T-helper 17 cell (primary cell): ENCODE measurements around the gene ISYNA1. TPM values are rescaled to one million over a fixed set of nuclear protein-coding genes. Genes with fewer than 3 reads are reported as not detected.
A peak's percentile ranks its signal among the peaks of the same experiment; 100 is the strongest.

Source experiments
- ATAC-seq: fragments of 150-1000 bp; cut with Tn5 transposase; 2 replicates; pipeline ENCODE4 v1.10.0; 2021; ENCODE audit warnings: mild to moderate bottlenecking, moderate library complexity
- DNase-seq, 3 donors: peaks; one replicate each; pipeline versions ENCODE4 v3.0.0 to v3.0.0-alpha.2; 2020 to 2021
- H3K9me3 ChIP-seq: one replicate; pipeline ENCODE4 v1.7.0; 2013; ENCODE audit warnings: low read length, mild to moderate bottlenecking; ENCODE audit not compliant: control insufficient read depth, poor library complexity, severe bottlenecking
- H3K27ac Mint-ChIP-seq: one replicate; pipeline ENCODE4 v1.8.0; 2022; ENCODE audit warnings: mild to moderate bottlenecking, moderate library complexity, mixed read lengths
- H3K27me3 Mint-ChIP-seq: one replicate; pipeline ENCODE4 v1.8.0; 2022; ENCODE audit warnings: mixed read lengths
- H3K36me3 Mint-ChIP-seq: one replicate; pipeline ENCODE4 v1.8.0; 2022; ENCODE audit warnings: low read depth, mixed read lengths
- H3K4me1 Mint-ChIP-seq: one replicate; pipeline ENCODE4 v1.8.0; 2022; ENCODE audit warnings: mild to moderate bottlenecking, mixed read lengths
- H3K4me3 Mint-ChIP-seq: one replicate; pipeline ENCODE4 v1.8.0; 2022; ENCODE audit warnings: mild to moderate bottlenecking, moderate library complexity, mixed read lengths
- total RNA-seq, 4 donors: library from RNA in 2 of 4; stranded (reverse) in 2 of 4; gene quantifications; one replicate each; pipeline ENCODE4 v1.2.3 and lab custom pipeline; 2022 to 2026

ISYNA1 gene
- total RNA-seq, 2 donors from 2014 or later, result 37.6 to 39.6 TPM

GRCh38 chr19:18420930-18421329, 17.0 kb downstream of the ISYNA1 start:
- peak overlapping the region; percentile 97 for H3K4me3 Mint-ChIP-seq

DNA sequence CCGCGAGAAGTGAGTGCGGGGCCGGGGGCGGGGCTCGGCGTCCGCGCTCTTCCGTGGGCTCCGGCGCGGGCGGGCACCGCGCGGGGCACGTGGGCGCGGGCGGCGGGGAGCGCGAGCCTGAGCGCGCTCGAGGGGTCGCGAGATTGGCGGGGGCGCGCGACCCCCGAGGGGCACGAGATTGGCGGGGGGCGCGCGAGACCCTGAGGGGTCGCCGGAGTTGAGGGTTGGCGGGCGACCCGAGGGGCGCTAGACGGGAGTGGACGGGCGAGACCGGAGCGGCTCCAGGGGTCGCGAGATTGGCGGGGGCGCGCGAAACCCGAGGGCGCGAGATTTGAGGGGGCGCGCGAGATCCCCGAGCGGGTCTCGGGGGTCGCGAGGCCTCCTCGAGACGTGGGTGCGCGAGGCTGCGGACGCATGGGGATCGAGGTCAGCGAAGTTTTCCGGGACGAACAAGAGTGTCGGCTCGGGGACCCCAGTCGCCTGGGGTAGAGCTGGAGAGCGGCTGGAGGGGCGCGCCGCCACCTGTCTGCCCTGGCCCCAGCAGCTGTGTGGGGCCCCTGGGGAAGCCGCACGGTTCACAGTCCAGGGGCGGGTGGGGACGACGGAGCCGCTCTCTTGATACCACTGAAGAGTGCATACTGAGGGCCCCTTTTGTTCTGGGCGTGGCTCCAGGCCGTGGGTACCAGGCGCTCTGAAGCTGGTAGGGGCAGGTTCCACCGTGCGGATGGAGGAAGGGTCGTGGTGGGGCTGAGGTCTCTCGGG, 18.1 kb downstream of the ISYNA1 start:
- H3K27ac Mint-ChIP-seq, result peak overlapping the region; percentile 94
- H3K36me3 Mint-ChIP-seq, result no peaks in the 10 kb centered on the region
- ATAC-seq (peak; percentile 35), DNase-seq (peak in 2 of 3 donors; percentile 41 to 43)
- H3K27me3 Mint-ChIP-seq, result no peaks in the 10 kb centered on the region
- H3K4me3 Mint-ChIP-seq, result peak overlapping the region; percentile 97
- H3K9me3 ChIP-seq, result no peaks in the 10 kb centered on the region
- H3K4me1 Mint-ChIP-seq, result peaks cover 66% of the 10 kb centered on the region

More at GRCh38 chr19:18420930-18421329, 17.0 kb downstream of the ISYNA1 start:
- H3K9me3 ChIP-seq, result no peaks in the 10 kb centered on the region
- DNase-seq, result no peak
- H3K27me3 Mint-ChIP-seq, result no peaks in the 10 kb centered on the region
- peak overlapping the region; percentile 94 for H3K27ac Mint-ChIP-seq
- H3K4me1 Mint-ChIP-seq, result peaks cover 69% of the 10 kb centered on the region
- ATAC-seq, result no peak
- no peaks in the 10 kb centered on the region for H3K36me3 Mint-ChIP-seq

DNA sequence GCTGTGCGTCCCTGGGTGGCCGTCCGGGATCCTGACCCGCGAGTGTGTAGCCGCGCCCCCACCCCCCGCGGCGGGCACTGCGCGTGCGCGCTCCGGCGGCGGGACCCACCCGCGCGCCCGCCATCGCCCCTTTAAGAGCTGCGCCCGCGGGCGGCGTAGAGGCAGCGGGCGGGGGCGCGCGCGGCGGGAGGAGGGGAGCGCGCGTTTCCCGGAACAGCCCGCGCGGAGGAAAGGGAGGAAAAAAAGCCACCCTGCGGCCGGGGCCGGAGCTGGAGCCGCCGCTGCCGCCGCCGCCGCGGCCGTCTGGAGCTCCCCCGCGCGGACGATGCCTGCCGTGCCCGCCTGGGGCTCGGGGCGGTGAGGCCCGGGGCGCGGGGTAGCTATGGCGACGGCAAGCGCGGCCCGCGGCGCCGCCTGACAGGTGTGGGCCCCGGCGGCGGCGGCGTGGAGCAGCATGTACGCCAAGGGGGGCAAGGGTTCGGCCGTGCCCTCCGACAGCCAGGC, 18.7 kb downstream of the ISYNA1 start, which contains the start of gene SSBP4:
Gene SSBP4, plus strand, starts transcription at position 204 of the 504 bp plus-strand sequence. Its CDS starts 251 bp downstream, at position 455.
- no peaks in the 10 kb centered on the region for H3K9me3 ChIP-seq
- Mint-ChIP-seq H3K27ac (peak within 1 kb of the TSS; percentile 94), H3K4me3 (peak within 1 kb of the TSS; percentile 97), H3K36me3 (no peaks in the 10 kb centered on the region), H3K27me3 (no peaks in the 10 kb centered on the region), H3K4me1 (peaks cover 68% of the 10 kb centered on the region)
- ATAC-seq (peak; percentile 64), DNase-seq (peak; percentile 68 to 69 (median 68))

DNA sequence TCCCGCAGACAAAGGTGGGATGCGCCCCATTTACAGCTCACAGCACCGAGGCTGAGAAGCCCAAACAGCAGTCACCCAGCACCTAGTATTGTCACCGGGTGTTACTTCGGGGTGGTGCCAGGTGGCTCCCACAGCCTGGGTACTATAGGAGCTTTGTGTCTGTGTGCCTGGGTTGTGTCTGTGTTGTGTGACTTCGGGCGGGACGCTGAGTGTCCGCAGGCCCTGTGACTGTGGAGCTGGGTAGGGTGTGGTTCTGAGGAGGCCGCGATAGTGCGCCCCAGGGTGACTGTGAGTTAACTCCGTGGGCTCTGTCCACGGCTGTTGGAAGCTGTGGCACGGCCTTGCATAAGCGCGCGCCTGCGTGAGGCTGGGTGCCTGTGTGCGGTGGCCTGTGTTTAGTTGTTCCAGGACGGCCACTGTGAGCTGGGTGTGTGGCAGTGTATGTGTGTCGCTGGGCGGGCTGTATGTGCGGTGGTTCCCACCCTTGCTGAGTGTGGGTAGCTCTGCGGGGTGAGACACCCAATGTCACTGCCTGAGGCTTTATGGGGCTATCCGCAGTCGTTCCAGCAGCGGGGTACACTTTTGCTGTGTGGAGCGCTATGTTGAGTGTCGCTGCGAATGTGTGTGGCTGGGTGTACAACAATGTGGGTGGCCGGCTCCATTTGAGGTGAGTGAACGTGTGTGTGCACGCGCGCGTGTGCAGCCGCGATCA, 19.3 kb downstream of the ISYNA1 start:
- peak; percentile 31 to 42 (median 34) for DNase-seq
- ATAC-seq, result peak; percentile 43
- H3K4me1 Mint-ChIP-seq, result peaks cover 67% of the 10 kb centered on the region

GRCh38 chr19:18418029-18418482, 19.9 kb downstream of the ISYNA1 start:
- H3K4me1 Mint-ChIP-seq, result peaks cover 66% of the 10 kb centered on the region
- no peak for ATAC-seq
- no peak for DNase-seq
- H3K27ac Mint-ChIP-seq, result peak overlapping the region; percentile 83
- peak overlapping the region; percentile 97 for H3K4me3 Mint-ChIP-seq
- H3K27me3 Mint-ChIP-seq, result no peaks in the 10 kb centered on the region
- no peaks in the 10 kb centered on the region for H3K36me3 Mint-ChIP-seq
- H3K9me3 ChIP-seq, result no peaks in the 10 kb centered on the region

More for the DNA sequence above, 19.3 kb downstream of the ISYNA1 start:
- Mint-ChIP-seq H3K36me3 (no peaks in the 10 kb centered on the region), H3K27ac (peak overlapping the region; percentile 83), H3K4me3 (peak overlapping the region; percentile 97), H3K27me3 (no peaks in the 10 kb centered on the region)
- no peaks in the 10 kb centered on the region for H3K9me3 ChIP-seq

GRCh38 chr19:18417250-18418028, 20.5 kb downstream of the ISYNA1 start:
- ATAC-seq (no peak), DNase-seq (peak in 1 of 3 donors; percentile 24)
- Mint-ChIP-seq H3K4me1 (peaks cover 60% of the 10 kb centered on the region), H3K27me3 (no peaks in the 10 kb centered on the region), H3K36me3 (no peaks in the 10 kb centered on the region), H3K4me3 (peak overlapping the region; percentile 97), H3K27ac (peak overlapping the region; percentile 83)
- no peaks in the 10 kb centered on the region for H3K9me3 ChIP-seq

DNA sequence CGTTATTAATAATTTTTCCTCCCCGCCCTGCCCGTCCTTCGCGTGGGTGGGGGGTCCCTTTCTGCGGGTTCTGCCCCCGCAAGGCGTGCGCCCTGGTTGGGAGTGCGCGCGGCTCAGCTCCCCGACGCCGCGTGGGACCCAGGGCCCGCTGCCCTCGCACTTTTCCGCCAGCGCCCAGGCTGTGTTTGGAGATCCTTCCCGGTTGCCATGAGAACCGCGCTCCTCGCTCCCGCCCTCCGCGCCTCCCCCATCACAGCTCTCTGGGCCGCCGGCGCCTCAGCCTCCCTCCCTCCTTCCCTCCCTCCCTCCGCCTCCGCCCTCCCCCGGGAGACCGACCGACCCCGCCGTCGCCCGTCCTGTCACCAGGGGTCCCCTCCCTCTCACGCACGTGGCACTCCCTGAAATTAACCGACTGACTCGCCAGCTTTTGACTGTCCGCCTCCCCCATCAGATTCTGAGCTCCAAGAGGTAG, 21.1 kb downstream of the ISYNA1 start:
- H3K36me3 Mint-ChIP-seq, result no peaks in the 10 kb centered on the region
- no peaks in the 10 kb centered on the region for H3K27me3 Mint-ChIP-seq
- peak; percentile 35 for ATAC-seq
- H3K4me3 Mint-ChIP-seq, result peak overlapping the region; percentile 88
- peak; percentile 56 to 64 (median 61) for DNase-seq
- H3K9me3 ChIP-seq, result no peaks in the 10 kb centered on the region
- peaks cover 54% of the 10 kb centered on the region for H3K4me1 Mint-ChIP-seq
- H3K27ac Mint-ChIP-seq, result peak overlapping the region; percentile 83

GRCh38 chr19:18415178-18415867, 22.6 kb downstream of the ISYNA1 start:
- Mint-ChIP-seq H3K4me1 (peaks cover 46% of the 10 kb centered on the region), H3K4me3 (peak overlapping the region; percentile 70), H3K27ac (peak overlapping the region; percentile 49), H3K27me3 (no peaks in the 10 kb centered on the region), H3K36me3 (no peaks in the 10 kb centered on the region)
- no peaks in the 10 kb centered on the region for H3K9me3 ChIP-seq
- no peak for ATAC-seq
- DNase-seq, result no peak

DNA sequence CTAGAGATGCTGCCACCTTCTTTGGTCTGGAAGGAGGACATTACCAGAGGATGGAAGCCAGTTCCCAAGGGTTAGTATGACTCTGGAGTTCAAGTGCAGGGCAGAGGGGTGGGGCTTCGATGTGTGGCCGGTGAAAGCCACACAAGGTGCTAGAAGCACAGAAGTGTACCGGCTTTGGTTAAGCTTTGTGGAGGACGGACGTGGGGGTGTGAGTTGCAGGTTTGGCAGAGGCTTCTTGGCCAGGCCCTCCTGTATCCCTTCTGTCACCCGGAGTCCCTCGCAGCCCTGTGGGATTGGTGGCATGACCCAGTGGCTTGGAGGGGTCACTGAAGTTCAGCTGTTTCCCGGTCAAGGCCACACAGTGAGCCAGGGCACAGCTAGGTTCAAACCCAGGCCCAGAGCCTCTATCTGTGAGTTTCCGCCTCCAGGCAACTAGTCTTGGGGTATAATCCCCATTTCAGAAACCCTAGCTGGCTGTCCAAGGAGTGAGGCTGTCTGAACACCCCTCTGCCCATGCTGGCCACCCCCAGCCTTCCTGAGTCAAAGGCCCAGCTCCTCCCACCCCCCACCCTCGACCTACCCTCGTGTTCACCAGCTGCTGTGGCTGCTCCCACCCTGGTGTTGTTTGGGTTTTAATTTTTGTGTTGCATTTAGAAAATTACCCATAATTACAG, 23.3 kb downstream of the ISYNA1 start:
- peak overlapping the region; percentile 70 for H3K4me3 Mint-ChIP-seq
- ATAC-seq, result no peak
- H3K36me3 Mint-ChIP-seq, result no peaks in the 10 kb centered on the region
- H3K9me3 ChIP-seq, result no peaks in the 10 kb centered on the region
- peak overlapping the region; percentile 49 for H3K27ac Mint-ChIP-seq
- DNase-seq, result no peak
- peaks cover 45% of the 10 kb centered on the region for H3K4me1 Mint-ChIP-seq
- H3K27me3 Mint-ChIP-seq, result no peaks in the 10 kb centered on the region

DNA sequence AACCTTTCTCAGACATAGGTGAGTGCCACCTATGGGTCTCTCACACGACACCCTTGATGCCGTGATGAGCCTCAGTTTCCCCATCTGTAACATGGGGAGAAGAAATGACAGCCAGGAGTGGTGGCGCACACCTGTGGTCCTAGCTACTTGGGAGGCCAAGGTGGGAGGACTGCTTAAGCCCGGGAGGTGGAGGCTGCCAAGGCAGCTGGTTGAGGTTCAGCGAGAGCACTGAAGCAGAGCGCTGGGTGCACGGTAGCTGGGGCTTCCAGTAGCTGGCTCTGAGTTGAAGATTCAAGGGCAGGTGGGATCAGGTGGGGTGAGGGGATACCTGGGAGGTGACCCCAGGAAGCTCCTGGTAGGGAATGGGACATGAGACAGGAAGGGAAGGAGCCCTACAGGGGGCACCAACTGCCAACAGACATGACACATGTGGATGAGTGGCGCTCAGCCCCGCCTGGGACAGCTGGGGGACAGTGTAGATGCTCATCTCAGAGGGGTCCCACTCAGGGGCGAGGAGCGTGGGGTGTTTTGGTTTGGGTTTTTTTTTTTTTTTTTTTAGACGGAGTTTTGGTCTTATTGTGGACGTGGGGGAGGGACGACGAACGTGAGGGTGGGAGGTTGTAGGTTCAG, 25.2 kb downstream of the ISYNA1 start:
- ATAC-seq (no peak), DNase-seq (no peak)
- no peaks in the 10 kb centered on the region for H3K9me3 ChIP-seq
- H3K27ac Mint-ChIP-seq, result no peak overlapping the region
- H3K36me3 Mint-ChIP-seq, result no peaks in the 10 kb centered on the region
- H3K27me3 Mint-ChIP-seq, result no peaks in the 10 kb centered on the region
- peaks cover 31% of the 10 kb centered on the region for H3K4me1 Mint-ChIP-seq
- H3K4me3 Mint-ChIP-seq, result no peak overlapping the region

- ATAC-seq (peak; percentile 50), DNase-seq (no peak)
- Mint-ChIP-seq H3K4me1 (peaks cover 4% of the 10 kb centered on the region), H3K27ac (no peak overlapping the region), H3K27me3 (no peaks in the 10 kb centered on the region), H3K36me3 (no peaks in the 10 kb centered on the region), H3K4me3 (no peak overlapping the region)
- no peaks in the 10 kb centered on the region for H3K9me3 ChIP-seq
Measured at GRCh38 chr19:18408053-18408476, 29.9 kb downstream of the ISYNA1 start.
